ENCODE measurements around the gene TBX3.

Gene TBX3

GRCh38 chr12:114694436-114695304, 10.7 kb upstream of the TBX3 start:
- Histone ChIP-seq H3K4me1 (ENCODE audit: control insufficient read depth, insufficient read depth, low read length) (peaks cover 7% of the 10 kb centered on the region), H3K9ac (ENCODE audit: low read length) (no peak overlapping the region), H3K36me3 (ENCODE audit: control insufficient read depth, insufficient read depth, low read length, severe bottlenecking) (no peaks in the 10 kb centered on the region), H3K27me3 (replicated peaks; ENCODE audit: control insufficient read depth, insufficient read depth, low read length) (peaks cover 47% of the 10 kb centered on the region), H3K9me3 (ENCODE audit: control insufficient read depth, low read length) (no peaks in the 10 kb centered on the region), H3K4me3 (ENCODE audit: low read length) (no peak overlapping the region)
- DNase-seq (ENCODE audit: low read depth), result no peak

GRCh38 chr12:114693532-114693931, 9.6 kb upstream of the TBX3 start:
- no peaks in the 10 kb centered on the region for H3K36me3 ChIP-seq (ENCODE audit: control insufficient read depth, insufficient read depth, low read length, severe bottlenecking)
- no peak for DNase-seq (ENCODE audit: low read depth)
- H3K27me3 ChIP-seq (replicated peaks; ENCODE audit: control insufficient read depth, insufficient read depth, low read length), result peaks cover 37% of the 10 kb centered on the region
- no peak overlapping the region for H3K4me3 ChIP-seq (ENCODE audit: low read length)
- H3K9ac ChIP-seq (ENCODE audit: low read length), result no peak overlapping the region
- H3K9me3 ChIP-seq (ENCODE audit: control insufficient read depth, low read length), result no peaks in the 10 kb centered on the region
- peaks cover 7% of the 10 kb centered on the region for H3K4me1 ChIP-seq (ENCODE audit: control insufficient read depth, insufficient read depth, low read length)

- peaks cover 7% of the 10 kb centered on the region for H3K4me1 ChIP-seq (ENCODE audit: control insufficient read depth, insufficient read depth, low read length)
- DNase-seq (ENCODE audit: low read depth), result no peak
- no peaks in the 10 kb centered on the region for H3K9me3 ChIP-seq (ENCODE audit: control insufficient read depth, low read length)
- no peaks in the 10 kb centered on the region for H3K36me3 ChIP-seq (ENCODE audit: control insufficient read depth, insufficient read depth, low read length, severe bottlenecking)
- H3K27me3 ChIP-seq (replicated peaks; ENCODE audit: control insufficient read depth, insufficient read depth, low read length), result peaks cover 36% of the 10 kb centered on the region
- H3K4me3 ChIP-seq (ENCODE audit: low read length), result peak overlapping the region; percentile 86
- H3K9ac ChIP-seq (ENCODE audit: low read length), result peak overlapping the region; percentile 52
Measured at GRCh38 chr12:114693059-114693531, 9.1 kb upstream of the TBX3 start.

- H3K36me3 ChIP-seq (ENCODE audit: control insufficient read depth, insufficient read depth, low read length, severe bottlenecking), result no peaks in the 10 kb centered on the region
- H3K27me3 ChIP-seq (replicated peaks; ENCODE audit: control insufficient read depth, insufficient read depth, low read length), result peaks cover 29% of the 10 kb centered on the region
- peak overlapping the region; percentile 52 for H3K9ac ChIP-seq (ENCODE audit: low read length)
- peaks cover under 1% of the 10 kb centered on the region for H3K4me1 ChIP-seq (ENCODE audit: control insufficient read depth, insufficient read depth, low read length)
- H3K9me3 ChIP-seq (ENCODE audit: control insufficient read depth, low read length), result no peaks in the 10 kb centered on the region
- H3K4me3 ChIP-seq (ENCODE audit: low read length), result peak overlapping the region; percentile 86
- DNase-seq (ENCODE audit: low read depth), result peak; percentile 71
Measured at GRCh38 chr12:114692186-114693058, 8.4 kb upstream of the TBX3 start.

- H3K36me3 ChIP-seq (ENCODE audit: control insufficient read depth, insufficient read depth, low read length, severe bottlenecking), result no peaks in the 10 kb centered on the region
- no peaks in the 10 kb centered on the region for H3K4me1 ChIP-seq (ENCODE audit: control insufficient read depth, insufficient read depth, low read length)
- H3K4me3 ChIP-seq (ENCODE audit: low read length), result peak overlapping the region; percentile 86
- H3K9ac ChIP-seq (ENCODE audit: low read length), result no peak overlapping the region
- H3K27me3 ChIP-seq (replicated peaks; ENCODE audit: control insufficient read depth, insufficient read depth, low read length), result peaks cover 23% of the 10 kb centered on the region
- H3K9me3 ChIP-seq (ENCODE audit: control insufficient read depth, low read length), result no peaks in the 10 kb centered on the region
- DNase-seq (ENCODE audit: low read depth), result no peak
Measured at GRCh38 chr12:114691763-114692185, 7.8 kb upstream of the TBX3 start.

GRCh38 chr12:114691196-114691595, 7.2 kb upstream of the TBX3 start:
- DNase-seq (ENCODE audit: low read depth), result no peak
- H3K36me3 ChIP-seq (ENCODE audit: control insufficient read depth, insufficient read depth, low read length, severe bottlenecking), result no peaks in the 10 kb centered on the region
- H3K27me3 ChIP-seq (replicated peaks; ENCODE audit: control insufficient read depth, insufficient read depth, low read length), result peaks cover 17% of the 10 kb centered on the region
- H3K4me1 ChIP-seq (ENCODE audit: control insufficient read depth, insufficient read depth, low read length), result no peaks in the 10 kb centered on the region
- H3K9ac ChIP-seq (ENCODE audit: low read length), result no peak overlapping the region
- H3K9me3 ChIP-seq (ENCODE audit: control insufficient read depth, low read length), result no peaks in the 10 kb centered on the region
- no peak overlapping the region for H3K4me3 ChIP-seq (ENCODE audit: low read length)

GRCh38 chr12:114690267-114691135, 6.5 kb upstream of the TBX3 start:
- no peaks in the 10 kb centered on the region for H3K9me3 ChIP-seq (ENCODE audit: control insufficient read depth, low read length)
- H3K9ac ChIP-seq (ENCODE audit: low read length), result no peak overlapping the region
- no peak for DNase-seq (ENCODE audit: low read depth)
- H3K27me3 ChIP-seq (replicated peaks; ENCODE audit: control insufficient read depth, insufficient read depth, low read length), result peaks cover 11% of the 10 kb centered on the region
- H3K4me1 ChIP-seq (ENCODE audit: control insufficient read depth, insufficient read depth, low read length), result no peaks in the 10 kb centered on the region
- no peaks in the 10 kb centered on the region for H3K36me3 ChIP-seq (ENCODE audit: control insufficient read depth, insufficient read depth, low read length, severe bottlenecking)
- H3K4me3 ChIP-seq (ENCODE audit: low read length), result no peak overlapping the region

GRCh38 chr12:114689075-114689994, 5.4 kb upstream of the TBX3 start:
- Histone ChIP-seq H3K9ac (ENCODE audit: low read length) (no peak overlapping the region), H3K27me3 (replicated peaks; ENCODE audit: control insufficient read depth, insufficient read depth, low read length) (peaks cover 7% of the 10 kb centered on the region), H3K4me3 (ENCODE audit: low read length) (no peak overlapping the region), H3K36me3 (ENCODE audit: control insufficient read depth, insufficient read depth, low read length, severe bottlenecking) (no peaks in the 10 kb centered on the region), H3K4me1 (ENCODE audit: control insufficient read depth, insufficient read depth, low read length) (no peaks in the 10 kb centered on the region), H3K9me3 (ENCODE audit: control insufficient read depth, low read length) (no peaks in the 10 kb centered on the region)
- DNase-seq (ENCODE audit: low read depth), result no peak

GRCh38 chr12:114688256-114688845, 4.4 kb upstream of the TBX3 start:
- Histone ChIP-seq H3K4me1 (ENCODE audit: control insufficient read depth, insufficient read depth, low read length) (no peaks in the 10 kb centered on the region), H3K4me3 (ENCODE audit: low read length) (no peak overlapping the region), H3K9me3 (ENCODE audit: control insufficient read depth, low read length) (no peaks in the 10 kb centered on the region), H3K27me3 (replicated peaks; ENCODE audit: control insufficient read depth, insufficient read depth, low read length) (no peaks in the 10 kb centered on the region), H3K9ac (ENCODE audit: low read length) (no peak overlapping the region), H3K36me3 (ENCODE audit: control insufficient read depth, insufficient read depth, low read length, severe bottlenecking) (no peaks in the 10 kb centered on the region)
- DNase-seq (ENCODE audit: low read depth), result no peak

GRCh38 chr12:114687802-114688201, 3.8 kb upstream of the TBX3 start:
- no peak overlapping the region for H3K9ac ChIP-seq (ENCODE audit: low read length)
- no peak overlapping the region for H3K4me3 ChIP-seq (ENCODE audit: low read length)
- no peaks in the 10 kb centered on the region for H3K9me3 ChIP-seq (ENCODE audit: control insufficient read depth, low read length)
- H3K4me1 ChIP-seq (ENCODE audit: control insufficient read depth, insufficient read depth, low read length), result no peaks in the 10 kb centered on the region
- peak; percentile 49 for DNase-seq (ENCODE audit: low read depth)
- H3K27me3 ChIP-seq (replicated peaks; ENCODE audit: control insufficient read depth, insufficient read depth, low read length), result no peaks in the 10 kb centered on the region
- no peaks in the 10 kb centered on the region for H3K36me3 ChIP-seq (ENCODE audit: control insufficient read depth, insufficient read depth, low read length, severe bottlenecking)

Measured in adipocyte (in vitro differentiated cells).